OCI-LY3 (cell line): ENCODE results near the gene CLTCL1.

Experiments used
- EZH2phosphoT487 ChIP-seq: fragments of 200-600 bp; shearing (Covaris generic); IDR thresholded peaks from 2 replicates; pipeline ENCODE4 v1.6.1; 2018; ENCODE audit warnings: antibody characterized with exemption, mixed run types, low read depth
- TF ChIP-seq, protein P1 (sequence below): fragments of 200-600, 300-600 bp; sonication (generic); IDR thresholded peaks from 2 replicates; pipeline ENCODE4 v1.5.1; 2014; ENCODE audit warnings: antibody characterized with exemption, low read length, low read depth

DNA sequence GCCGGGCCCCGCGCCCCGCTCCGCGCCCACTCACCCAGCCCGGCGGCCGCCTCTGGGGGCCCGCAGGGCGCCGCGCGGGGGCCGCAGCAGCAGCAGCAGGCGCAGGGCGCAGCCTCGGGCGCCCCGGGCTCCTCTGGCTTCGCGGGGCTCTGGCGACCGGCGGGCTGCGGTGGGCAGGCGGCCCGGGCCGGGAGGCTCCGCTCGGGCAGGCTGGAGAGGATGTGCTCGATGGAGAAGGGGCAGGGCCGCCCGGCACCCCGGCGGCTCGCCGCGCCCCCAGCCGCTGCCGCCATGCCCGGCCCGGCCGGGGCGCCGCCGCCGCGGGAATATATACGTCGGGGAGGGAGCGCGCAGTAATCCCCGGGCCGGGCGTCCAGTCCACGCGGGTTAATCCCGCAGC, 141.5 kb downstream of the CLTCL1 start, which contains the start of gene GSC2:
- TF ChIP-seq, protein P1, sequence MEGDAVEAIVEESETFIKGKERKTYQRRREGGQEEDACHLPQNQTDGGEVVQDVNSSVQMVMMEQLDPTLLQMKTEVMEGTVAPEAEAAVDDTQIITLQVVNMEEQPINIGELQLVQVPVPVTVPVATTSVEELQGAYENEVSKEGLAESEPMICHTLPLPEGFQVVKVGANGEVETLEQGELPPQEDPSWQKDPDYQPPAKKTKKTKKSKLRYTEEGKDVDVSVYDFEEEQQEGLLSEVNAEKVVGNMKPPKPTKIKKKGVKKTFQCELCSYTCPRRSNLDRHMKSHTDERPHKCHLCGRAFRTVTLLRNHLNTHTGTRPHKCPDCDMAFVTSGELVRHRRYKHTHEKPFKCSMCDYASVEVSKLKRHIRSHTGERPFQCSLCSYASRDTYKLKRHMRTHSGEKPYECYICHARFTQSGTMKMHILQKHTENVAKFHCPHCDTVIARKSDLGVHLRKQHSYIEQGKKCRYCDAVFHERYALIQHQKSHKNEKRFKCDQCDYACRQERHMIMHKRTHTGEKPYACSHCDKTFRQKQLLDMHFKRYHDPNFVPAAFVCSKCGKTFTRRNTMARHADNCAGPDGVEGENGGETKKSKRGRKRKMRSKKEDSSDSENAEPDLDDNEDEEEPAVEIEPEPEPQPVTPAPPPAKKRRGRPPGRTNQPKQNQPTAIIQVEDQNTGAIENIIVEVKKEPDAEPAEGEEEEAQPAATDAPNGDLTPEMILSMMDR: no peak
- TF ChIP-seq EZH2phosphoT487: no peak
